Measurements from ENCODE around the gene VENTX.

VENTX gene

GRCh38 chr10:133235265-133235855 is 2.3 kb upstream of the VENTX start:
- DNase-seq (ENCODE audit: low read depth), result no peak

GRCh38 chr10:133235932-133236331 is 1.7 kb upstream of the VENTX start:
- no peak for DNase-seq (ENCODE audit: low read depth)

GRCh38 chr10:133236401-133237240 is 1.0 kb upstream of the VENTX start:
- no peak for DNase-seq (ENCODE audit: low read depth)

GRCh38 chr10:133237241-133237587 is 441 bp upstream of the VENTX start:
- no peak for DNase-seq (ENCODE audit: low read depth)

- no peak for DNase-seq (ENCODE audit: low read depth)
Measured at GRCh38 chr10:133238466-133238804, 780 bp downstream of the VENTX start.

DNA sequence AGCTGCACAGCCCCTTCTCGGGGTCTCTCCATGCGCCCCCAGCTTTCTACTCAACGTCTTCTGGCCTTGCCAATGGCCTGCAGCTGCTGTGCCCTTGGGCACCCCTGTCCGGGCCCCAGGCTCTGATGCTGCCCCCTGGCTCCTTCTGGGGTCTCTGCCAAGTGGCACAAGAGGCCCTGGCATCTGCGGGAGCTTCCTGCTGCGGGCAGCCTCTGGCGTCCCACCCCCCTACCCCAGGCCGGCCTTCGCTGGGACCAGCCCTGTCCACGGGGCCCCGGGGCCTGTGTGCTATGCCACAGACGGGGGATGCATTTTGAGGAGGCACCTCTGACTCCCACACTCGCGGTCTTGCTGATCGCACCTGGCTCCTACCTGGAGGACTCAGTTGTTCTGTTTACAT is 2.3 kb downstream of the VENTX start:
- no peak for DNase-seq (ENCODE audit: low read depth)

GRCh38 chr10:133241501-133242205 is 4.0 kb downstream of the VENTX start:
- DNase-seq (ENCODE audit: low read depth), result no peak

DNA sequence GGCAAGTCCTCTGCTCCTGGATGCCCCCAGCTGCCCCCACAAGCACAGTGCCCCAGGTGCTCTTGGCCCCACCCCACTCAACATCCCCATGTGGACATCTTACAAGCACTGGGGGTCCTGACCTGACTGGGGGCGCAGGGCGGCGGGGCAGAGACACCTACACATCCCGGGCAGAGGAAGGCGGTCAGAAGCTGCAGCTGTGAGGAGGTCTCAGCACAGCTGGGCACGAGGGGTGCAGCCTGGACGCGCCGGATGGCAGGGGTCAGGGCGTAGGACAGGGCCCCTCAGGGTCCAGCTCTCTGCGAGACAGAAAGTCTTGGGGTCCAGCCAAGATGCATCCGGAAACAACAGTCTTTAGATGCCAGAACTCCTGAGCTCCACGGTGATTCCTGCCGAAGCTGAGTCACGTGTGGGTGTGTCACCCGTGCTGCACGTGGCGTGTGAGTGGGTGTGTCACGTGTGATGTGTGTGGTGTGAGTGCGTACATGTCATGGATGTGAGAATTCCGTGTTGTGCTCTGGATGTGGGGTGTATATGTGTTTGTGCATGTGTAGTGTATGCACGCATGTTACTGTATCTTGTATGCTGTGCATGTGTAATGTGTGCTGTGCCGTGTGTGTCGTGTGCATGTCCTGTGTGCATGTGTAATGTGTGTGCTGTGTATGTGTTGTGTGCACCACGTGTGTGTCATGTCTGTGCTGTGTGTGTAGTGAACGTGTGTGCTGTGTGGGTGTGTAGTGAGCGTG is 5.1 kb downstream of the VENTX start:
- no peak for DNase-seq (ENCODE audit: low read depth)

- DNase-seq (ENCODE audit: low read depth), result no peak
Measured at GRCh38 chr10:133243593-133243992, 5.9 kb downstream of the VENTX start.

DNA sequence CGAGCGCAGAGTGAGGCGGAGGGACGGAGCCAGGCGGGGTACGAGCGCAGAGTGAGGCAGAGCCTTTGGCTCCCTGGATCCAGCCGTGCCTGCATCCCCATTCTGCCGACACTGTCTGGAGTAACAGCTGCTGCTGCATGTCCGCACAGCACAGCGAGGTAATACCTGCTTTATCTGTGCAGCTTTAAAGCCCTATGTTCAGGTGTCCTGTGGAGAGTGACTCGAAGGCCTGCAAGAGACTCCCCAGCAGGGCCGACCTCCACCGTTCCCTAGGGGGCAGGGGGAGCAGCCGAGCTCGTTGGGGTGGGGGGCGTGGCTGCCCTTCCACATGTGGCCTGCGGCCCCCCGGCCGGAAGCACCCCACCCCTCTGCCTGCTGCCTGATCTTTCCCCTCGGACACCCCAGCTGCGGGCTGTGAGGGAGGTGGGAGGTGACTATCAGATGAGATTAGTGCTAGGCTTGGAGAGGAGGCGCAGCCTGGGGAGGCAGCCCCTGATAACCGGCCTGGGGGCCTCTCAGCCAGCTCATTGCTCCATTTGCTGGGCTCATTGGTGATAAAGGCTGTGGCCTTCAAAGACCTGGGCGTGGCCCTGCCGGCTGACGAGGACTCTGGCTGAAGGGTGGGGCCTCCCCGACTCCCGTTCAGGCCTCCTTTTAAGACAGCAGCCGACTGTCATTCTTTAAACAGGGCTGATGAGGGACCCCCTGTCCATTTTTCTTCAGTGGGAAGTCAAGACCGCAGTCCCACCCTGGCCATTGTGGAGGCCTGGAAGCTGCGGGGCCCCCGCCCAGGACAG is 8.0 kb downstream of the VENTX start:
- no peak for DNase-seq (ENCODE audit: low read depth)

DNA sequence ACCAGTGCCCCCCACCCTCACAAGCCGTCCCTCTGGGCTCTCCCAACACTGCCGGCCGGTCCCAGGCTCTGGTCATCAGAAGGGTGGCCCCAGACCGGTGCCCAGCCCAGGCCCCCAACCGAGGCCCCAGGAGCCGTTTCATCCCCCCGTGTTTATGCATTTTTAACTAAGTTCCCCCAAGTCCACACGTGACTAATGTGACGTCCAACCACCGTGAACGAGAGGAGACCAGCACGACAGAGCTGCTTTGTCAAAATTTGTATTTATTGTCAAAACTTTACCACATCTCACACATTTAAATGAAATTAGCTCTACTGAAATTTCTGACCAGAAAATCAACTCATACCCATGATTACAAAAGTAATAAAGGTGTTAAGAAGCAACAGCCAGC is 8.6 kb downstream of the VENTX start:
- no peak for DNase-seq (ENCODE audit: low read depth)

DNA sequence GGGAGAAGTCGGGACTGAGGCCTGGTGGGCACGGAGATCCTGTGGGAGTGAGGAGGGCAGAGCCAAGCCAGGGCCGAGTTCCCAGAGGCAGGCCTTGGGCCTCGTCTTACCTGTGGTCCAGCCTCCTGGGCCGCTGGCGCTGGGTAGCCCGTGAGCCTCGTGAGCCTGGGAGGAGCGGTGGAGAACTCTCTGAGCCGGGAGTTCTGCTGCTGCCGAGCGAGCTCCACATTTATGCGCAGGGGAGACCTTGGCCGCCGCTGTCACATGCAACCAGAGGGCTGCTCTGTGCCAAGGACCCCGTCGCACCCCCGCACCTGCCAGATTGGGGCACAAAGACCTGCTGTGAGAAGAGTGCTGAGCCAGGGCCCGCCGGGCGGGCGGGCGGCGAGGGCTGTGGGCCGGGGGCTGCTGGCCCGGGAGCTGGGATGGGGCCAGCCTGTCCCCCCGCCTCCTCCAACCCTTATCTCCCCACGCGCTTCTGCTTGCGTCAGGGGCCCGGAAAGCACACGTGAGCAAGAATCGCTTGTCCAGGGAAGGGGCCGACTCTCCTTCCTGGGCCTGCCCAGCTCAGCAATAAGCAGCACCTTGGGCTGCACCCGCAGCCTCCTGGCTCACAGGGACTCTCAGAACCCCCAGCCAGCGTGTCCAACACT is 10.2 kb downstream of the VENTX start:
- DNase-seq (ENCODE audit: low read depth), result no peak

DNA sequence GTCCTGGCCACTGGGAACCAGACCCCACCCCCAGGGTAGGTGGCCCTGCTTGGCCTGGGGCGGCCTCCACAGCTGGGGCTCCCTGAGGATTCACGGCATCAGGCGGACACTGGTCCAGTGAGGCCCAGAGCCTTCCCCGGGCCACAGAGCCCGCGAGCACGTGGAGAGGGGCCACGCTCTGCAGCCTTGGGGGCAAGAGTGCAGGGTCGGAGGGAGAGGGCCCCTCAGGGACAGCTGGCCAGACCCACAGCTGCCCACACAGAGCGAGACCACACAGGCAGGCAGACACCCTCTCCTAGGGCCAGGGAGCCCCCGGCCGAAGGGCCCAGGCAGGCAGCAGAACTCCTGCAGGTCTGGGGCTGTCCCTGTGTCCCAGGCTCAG is 10.7 kb downstream of the VENTX start:
- DNase-seq (ENCODE audit: low read depth), result no peak

DNA sequence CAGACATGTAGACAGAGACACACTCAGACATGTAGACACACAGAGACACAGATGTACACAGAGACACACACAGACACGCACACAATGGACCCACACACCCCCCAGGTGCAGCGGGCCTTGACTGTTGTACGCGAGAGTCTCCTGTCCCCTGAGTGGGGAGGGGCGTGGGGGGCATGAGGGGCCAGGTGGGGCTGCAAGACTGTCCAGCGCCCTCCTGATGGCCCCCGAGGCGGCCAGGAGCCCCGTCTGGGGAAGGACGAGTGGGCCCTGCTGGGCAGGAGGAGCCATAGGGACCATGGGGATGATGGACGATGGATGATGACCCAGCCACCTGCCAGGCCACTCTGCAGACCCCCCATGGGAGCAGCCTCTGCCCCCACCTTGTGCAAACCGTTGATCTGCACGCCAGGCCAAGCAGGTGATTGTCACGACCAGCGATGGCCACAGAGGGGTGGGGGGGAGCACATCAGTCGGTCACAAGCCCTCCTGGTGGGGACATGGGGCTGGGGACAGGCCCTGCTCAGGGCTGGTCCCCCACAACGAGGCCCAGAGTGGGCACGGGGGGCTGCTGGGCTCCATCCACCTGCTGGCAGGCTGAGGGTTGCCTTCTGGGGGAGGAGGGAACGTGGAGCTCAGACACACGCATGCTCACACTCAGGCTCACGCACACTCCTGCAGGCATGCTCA is 11.6 kb downstream of the VENTX start:
- DNase-seq (ENCODE audit: low read depth), result no peak

- no peak for DNase-seq (ENCODE audit: low read depth)
Measured at GRCh38 chr10:133249975-133250754, 12.5 kb downstream of the VENTX start.

DNA sequence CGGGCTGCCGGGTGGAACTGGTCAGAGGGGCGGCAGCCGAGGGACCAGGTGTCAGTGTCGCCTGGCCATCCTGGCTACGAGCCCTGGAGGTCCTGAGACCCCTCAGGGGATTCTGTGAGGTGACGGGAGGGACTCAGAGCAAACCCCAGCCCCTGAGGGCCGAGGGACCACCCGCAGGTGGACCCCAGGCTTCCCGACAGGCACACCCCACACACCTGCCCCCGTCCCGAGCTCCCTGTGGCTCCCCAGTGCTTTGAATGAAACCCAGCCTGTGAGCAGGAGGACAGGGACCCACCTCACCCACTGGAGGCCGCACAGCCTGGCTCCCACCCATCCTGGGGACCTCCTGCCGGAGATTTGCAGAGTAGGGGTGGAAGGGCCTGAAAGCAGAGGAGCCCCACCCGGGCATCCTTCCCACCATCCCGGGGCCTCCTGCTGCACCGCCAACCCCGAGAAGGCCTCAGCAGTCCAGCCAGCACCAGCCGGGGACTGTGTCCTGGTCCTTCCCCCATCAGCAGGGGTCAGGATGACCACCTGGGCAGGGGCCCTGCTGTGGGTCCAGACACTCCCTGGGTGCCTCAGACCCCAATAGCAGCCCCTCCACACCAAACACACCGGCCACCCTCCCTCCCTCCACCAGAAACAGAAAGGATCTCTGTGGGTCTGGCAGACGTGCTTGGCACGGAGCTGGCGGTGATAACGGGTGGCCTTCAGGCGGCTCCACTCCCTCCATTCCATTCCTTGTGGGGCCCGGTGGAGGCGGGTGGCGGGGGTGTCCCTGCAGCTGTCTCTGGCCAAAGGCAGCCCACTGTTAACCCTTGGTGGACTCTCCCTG is 13.9 kb downstream of the VENTX start:
- DNase-seq (ENCODE audit: low read depth), result no peak

- no peak for DNase-seq (ENCODE audit: low read depth)
Measured at GRCh38 chr10:133252223-133252552, 14.5 kb downstream of the VENTX start.

DNA sequence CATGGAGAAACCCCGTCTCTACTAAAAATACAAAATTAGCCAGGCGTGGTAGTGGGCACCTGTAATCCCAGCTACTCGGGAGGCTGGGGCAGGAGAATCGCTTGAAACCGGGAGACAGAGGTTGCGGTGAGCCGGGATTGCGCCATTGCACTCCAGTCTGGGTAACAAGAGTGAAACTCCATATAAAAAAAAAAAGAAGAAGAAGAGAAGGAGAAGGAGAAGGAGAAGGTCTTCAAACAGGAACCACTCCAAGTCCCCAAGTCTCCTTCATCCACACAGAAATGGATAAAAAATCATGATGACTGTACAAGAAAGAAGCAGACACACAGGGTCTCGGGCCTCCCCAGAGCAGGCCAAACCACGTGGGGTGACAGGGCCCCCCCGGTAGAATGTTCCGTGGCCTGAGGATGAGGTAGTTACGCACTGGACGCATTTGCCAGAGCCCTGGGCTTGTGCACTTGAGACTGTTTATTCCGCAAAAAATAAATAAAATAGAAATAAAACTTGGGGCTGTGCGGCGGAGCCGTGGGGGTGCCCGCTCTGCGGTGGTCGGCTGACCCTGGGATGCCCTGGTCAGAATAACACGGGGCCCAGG is 15.8 kb downstream of the VENTX start:
- no peak for DNase-seq (ENCODE audit: low read depth)
